ENCODE measurements around the gene ASF1A.
A peak's percentile ranks its signal among the peaks of the same experiment; 100 is the strongest.

The ASF1A gene

GRCh38 chr6:118935331-118935668 lies 41.3 kb downstream of the ASF1A start:
- DNase-seq (ENCODE audit: low read depth), result no peak
- H3K4me3 ChIP-seq (ENCODE audit: low read length), result peak overlapping the region; percentile 72
- no peak for TF ChIP-seq CTCF (conservative IDR thresholded peaks at IDR 0.05; ENCODE audit: low read length)

- no peak overlapping the region for H3K4me3 ChIP-seq (ENCODE audit: low read length)
- TF ChIP-seq CTCF (conservative IDR thresholded peaks at IDR 0.05; ENCODE audit: low read length), result no peak
Measured at GRCh38 chr6:118935978-118936703, 42.2 kb downstream of the ASF1A start.

GRCh38 chr6:118939683-118940082 lies 45.7 kb downstream of the ASF1A start:
- H3K4me3 ChIP-seq (ENCODE audit: low read length), result no peak overlapping the region
- DNase-seq (ENCODE audit: low read depth), result no peak
- TF ChIP-seq CTCF (conservative IDR thresholded peaks at IDR 0.05; ENCODE audit: low read length), result no peak

More at GRCh38 chr6:118935978-118936703, 42.2 kb downstream of the ASF1A start:
- DNase-seq (ENCODE audit: low read depth), result no peak

- no peak for TF ChIP-seq CTCF (conservative IDR thresholded peaks at IDR 0.05; ENCODE audit: low read length)
- no peak overlapping the region for H3K4me3 ChIP-seq (ENCODE audit: low read length)
- no peak for DNase-seq (ENCODE audit: low read depth)
Measured at GRCh38 chr6:118940770-118941169, 46.8 kb downstream of the ASF1A start.

- no peak for DNase-seq (ENCODE audit: low read depth)
- H3K4me3 ChIP-seq (ENCODE audit: low read length), result no peak overlapping the region
- no peak for TF ChIP-seq CTCF (conservative IDR thresholded peaks at IDR 0.05; ENCODE audit: low read length)
Measured at GRCh38 chr6:118945217-118945616, 51.3 kb downstream of the ASF1A start.

GRCh38 chr6:118952683-118953082 lies 58.7 kb downstream of the ASF1A start:
- TF ChIP-seq CTCF (conservative IDR thresholded peaks at IDR 0.05; ENCODE audit: low read length), result no peak
- no peak for DNase-seq (ENCODE audit: low read depth)
- no peak overlapping the region for H3K4me3 ChIP-seq (ENCODE audit: low read length)

- DNase-seq (ENCODE audit: low read depth), result no peak
- no peak overlapping the region for H3K4me3 ChIP-seq (ENCODE audit: low read length)
- TF ChIP-seq CTCF (conservative IDR thresholded peaks at IDR 0.05; ENCODE audit: low read length), result no peak
Measured at GRCh38 chr6:118953391-118953790, 59.4 kb downstream of the ASF1A start.
